PC-9 (cell line): ENCODE results near the gene PAIP2. TPM values are rescaled to one million over a fixed set of nuclear protein-coding genes. Genes with fewer than 3 reads are reported as not detected.
A peak's percentile ranks its signal among the peaks of the same experiment; 100 is the strongest.

Experiments
- BruUV-seq: library from RNA; stranded (reverse); fragments of 400-500 nt; replicated peaks from 2 replicates; lab custom pipeline; 2021; lab: Mats Ljungman, UMichigan
- CTCF ChIA-PET: fragments of 300-600 bp; sonication (Branson Sonifier 250); formaldehyde crosslinking; loops from one replicate; lab custom pipeline; 2022; ENCODE audit warnings: antibody characterized with exemption; lab: Charles Lee
- POLR2A ChIA-PET: fragments of 300-600 bp; sonication (Branson Sonifier 250); formaldehyde crosslinking; loops from one replicate; lab custom pipeline; 2022; ENCODE audit warnings: antibody characterized with exemption; ENCODE audit not compliant: unreplicated experiment; lab: Charles Lee
- DNase-seq, 2 experiments: peaks; one replicate each; pipeline versions ENCODE4 v3.0.0 to v3.0.0-alpha.2; 2015 to 2022; ENCODE audit warnings: mixed read lengths in 1 of 2
- H2AFZ ChIP-seq: fragments of 200-600 bp; sonication (generic); 2 replicates; pipeline ENCODE4 v1.8.1; 2017; ENCODE audit warnings: antibody characterized with exemption
- H3F3A ChIP-seq: fragments of 200-600 bp; sonication (generic); 2 replicates; pipeline ENCODE4 v1.8.1; 2017; ENCODE audit warnings: antibody characterized with exemption, mild to moderate bottlenecking, low read depth; ENCODE audit not compliant: insufficient read depth
- H3K27ac ChIP-seq: fragments of 200-600 bp; sonication (generic); 2 replicates; pipeline ENCODE4 v1.6.1; 2016; ENCODE audit warnings: mixed run types
- H3K27me3 ChIP-seq: fragments of 200-600 bp; sonication (generic); 2 replicates; pipeline ENCODE4 v1.6.1; 2016; ENCODE audit warnings: low read depth, mixed run types; ENCODE audit not compliant: insufficient read depth
- H3K36me3 ChIP-seq: fragments of 200-600 bp; sonication (generic); 2 replicates; pipeline ENCODE4 v1.6.1; 2016; ENCODE audit warnings: low read depth, mixed run types
- H3K4me1 ChIP-seq: fragments of 200-600 bp; sonication (generic); replicated peaks from 2 replicates; pipeline ENCODE4 v1.6.1; 2016; ENCODE audit warnings: mixed run types; ENCODE audit not compliant: insufficient read depth
- H3K4me2 ChIP-seq: fragments of 200-600 bp; sonication (generic); 2 replicates; pipeline ENCODE4 v1.6.1; 2017; ENCODE audit warnings: mixed run types
- H3K4me3 ChIP-seq: fragments of 200-600 bp; sonication (generic); 2 replicates; pipeline ENCODE4 v1.6.1; 2016; ENCODE audit warnings: mixed run types
- H3K79me2 ChIP-seq: fragments of 200-600 bp; sonication (generic); 2 replicates; pipeline ENCODE4 v1.6.1; 2017; ENCODE audit warnings: low read depth, mixed run types
- H3K9me2 ChIP-seq: fragments of 200-600 bp; sonication (generic); 2 replicates; pipeline ENCODE4 v1.8.1; 2017; ENCODE audit warnings: mild to moderate bottlenecking; ENCODE audit not compliant: insufficient read depth
- H3K9me3 ChIP-seq: fragments of 200-600 bp; sonication (generic); 2 replicates; pipeline ENCODE4 v1.8.1; 2016; ENCODE audit warnings: low read depth; ENCODE audit not compliant: insufficient read depth
- H4K20me1 ChIP-seq: fragments of 200-600 bp; sonication (generic); 2 replicates; pipeline ENCODE4 v1.8.1; 2017; ENCODE audit not compliant: insufficient read depth
- CTCF ChIP-seq: fragments of 200-600 bp; sonication (generic); conservative IDR thresholded peaks from 2 replicates; pipeline ENCODE4 v1.6.1; 2017; ENCODE audit warnings: mixed run types, antibody characterized with exemption, mild to moderate bottlenecking, moderate library complexity
- EZH2 ChIP-seq: fragments of 200-600 bp; sonication (generic); IDR thresholded peaks from 2 replicates; pipeline ENCODE4 v1.8.0; 2017; ENCODE audit warnings: antibody characterized with exemption, low read depth
- intact Hi-C: fragments of 100-400 bp; cut with micrococcal nuclease; formaldehyde crosslinking; loops from one replicate; pipeline ENCODE4 v1.10.0; 2022; ENCODE audit not compliant: unreplicated experiment
- total RNA-seq: library from RNA; stranded (reverse); gene quantifications from 2 replicates; pipeline ENCODE4 v1.2.3, GENCODE V29; 2021

PAIP2 gene
- total RNA-seq, 1 experiment from 2014 or later = 90.5 TPM

GRCh38 chr5:139295346-139296057 lies 46.2 kb upstream of the PAIP2 start:
- Histone ChIP-seq H3K9me2 (no peaks in the 10 kb centered on the region), H3K27ac (0 out of 2 replicates have a peak overlapping the region, but pooled peaks have one; percentile 97), H3F3A (peaks cover 33% of the 10 kb centered on the region), H3K27me3 (no peaks in the 10 kb centered on the region), H4K20me1 (peaks cover 62% of the 10 kb centered on the region), H3K9me3 (no peaks in the 10 kb centered on the region), H3K4me2 (peak overlapping the region; percentile 94), H2AFZ (no peak overlapping the region), H3K79me2 (peaks cover 69% of the 10 kb centered on the region), H3K4me3 (peak overlapping the region; percentile 94), H3K36me3 (0 out of 2 replicates have a peak, but pooled peaks cover 7% of the 10 kb centered on the region), H3K4me1 (peaks cover 28% of the 10 kb centered on the region)
- POLR2A ChIA-PET = no interaction called here
- intact Hi-C loops = no loop called here
- DNase-seq = no peak
- TF ChIP-seq EZH2 = no peak
- no peak for TF ChIP-seq CTCF
- CTCF ChIA-PET = no interaction called here
- BruUV-seq = no TSS peak

- CTCF ChIA-PET = no interaction called here
- peaks cover 37% of the 10 kb centered on the region for H3F3A ChIP-seq
- H2AFZ ChIP-seq = no peak overlapping the region
- peaks cover 76% of the 10 kb centered on the region for H3K79me2 ChIP-seq
- no peaks in the 10 kb centered on the region for H3K27me3 ChIP-seq
- intact Hi-C loops = no loop called here
- no peaks in the 10 kb centered on the region for H3K9me3 ChIP-seq
- peak overlapping the region; percentile 17; the same call in 1 of the 2 replicates for H3K4me3 ChIP-seq
- BruUV-seq = no TSS peak
- 0 out of 2 replicates have a peak, but pooled peaks cover 7% of the 10 kb centered on the region for H3K36me3 ChIP-seq
- no peak overlapping the region for H3K27ac ChIP-seq
- H3K9me2 ChIP-seq = no peaks in the 10 kb centered on the region
- no peak for DNase-seq
- POLR2A ChIA-PET = no interaction called here
- peak overlapping the region; percentile 53 for H3K4me2 ChIP-seq
- TF ChIP-seq EZH2 (no peak), CTCF (no peak)
- H3K4me1 ChIP-seq = peaks cover 28% of the 10 kb centered on the region
- H4K20me1 ChIP-seq = peaks cover 69% of the 10 kb centered on the region
These were observed 45.5 kb upstream of the PAIP2 start for GRCh38 chr5:139296198-139296597.

GRCh38 chr5:139296862-139297326 lies 44.8 kb upstream of the PAIP2 start:
- Histone ChIP-seq H3K4me2 (peak overlapping the region; percentile 53), H3K79me2 (peaks cover 83% of the 10 kb centered on the region), H3K4me1 (peaks cover 28% of the 10 kb centered on the region), H3K4me3 (peak overlapping the region; percentile 17; the same call in 1 of the 2 replicates), H2AFZ (no peak overlapping the region), H3K9me3 (no peaks in the 10 kb centered on the region), H4K20me1 (peaks cover 76% of the 10 kb centered on the region), H3F3A (peaks cover 38% of the 10 kb centered on the region), H3K36me3 (0 out of 2 replicates have a peak, but pooled peaks cover 7% of the 10 kb centered on the region), H3K27me3 (no peaks in the 10 kb centered on the region), H3K9me2 (no peaks in the 10 kb centered on the region), H3K27ac (no peak overlapping the region)
- TF ChIP-seq CTCF (no peak), EZH2 (no peak)
- ChIA-PET CTCF (no interaction called here), POLR2A (no interaction called here)
- DNase-seq = no peak
- no TSS peak for BruUV-seq
- intact Hi-C loops = no loop called here
